ENCODE data around the gene ADSS2.

GRCh38 chr1:244409701-244410100 is 42.0 kb downstream of the ADSS2 start:
- TF ChIP-seq CTCF (IDR thresholded peaks at IDR 0.05; ENCODE audit: insufficient read depth, low read depth, low read length) (no peak), EZH2 (IDR thresholded peaks at IDR 0.05; ENCODE audit: insufficient read depth, low read length) (no peak)

Data from astrocyte (in vitro differentiated cells and primary cell).